ENCODE data around the gene IMPA2. TPM values are rescaled to one million over a fixed set of nuclear protein-coding genes. Genes with fewer than 3 reads are reported as not detected.

Gene IMPA2
- total and polyA plus RNA-seq, 2 of the 13 experiments (the other 11 are each of a cell fraction or from before 2014, with no cell fraction given) = 37.8 to 71.8 TPM

DNA sequence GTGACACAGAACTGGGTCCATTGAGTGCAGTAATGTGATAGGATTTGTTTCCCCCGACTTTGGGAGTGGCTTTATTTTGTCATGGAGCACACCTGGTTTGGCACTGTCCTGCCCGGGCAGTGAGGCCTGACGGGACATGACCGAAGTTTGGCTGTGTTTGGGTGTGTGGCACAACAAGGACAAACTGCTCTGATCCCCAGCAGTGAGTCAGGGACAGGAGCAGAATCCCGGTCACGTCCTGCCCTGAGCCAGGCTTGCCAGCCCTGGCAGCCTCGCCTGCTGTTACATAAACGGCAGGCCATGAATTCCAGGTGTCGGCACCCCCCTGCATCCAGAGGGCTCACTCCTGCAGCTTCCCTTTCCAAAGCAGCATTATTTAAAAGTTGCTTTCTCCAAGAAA, 45.7 kb downstream of the IMPA2 start (continued):
- TF ChIP-seq ARNT2 (CRISPR knock-in tag; IDR thresholded peaks at IDR 0.05; ENCODE audit: low read depth) (no peak), HOXA3 (CRISPR knock-in tag; IDR thresholded peaks at IDR 0.05) (0 out of 2 replicates have a peak, but pooled peaks have one; percentile 1), ZBTB38 (CRISPR knock-in tag; IDR thresholded peaks at IDR 0.05) (0 out of 2 replicates have a peak, but pooled peaks have one; percentile 27), POLR2A (IDR thresholded peaks at IDR 0.05; ENCODE audit: insufficient read depth in 1 of 2, low read depth in 2 of 2, low read length in 2 of 2) (no peak), JARID2 (CRISPR knock-in tag; IDR thresholded peaks at IDR 0.05; ENCODE audit: insufficient replicate concordance) (no peak), FOXC1 (CRISPR knock-in tag; IDR thresholded peaks at IDR 0.05; ENCODE audit: borderline replicate concordance) (no peak), ZNF768 (CRISPR knock-in tag; IDR thresholded peaks at IDR 0.05) (0 out of 2 replicates have a peak, but pooled peaks have one; percentile 34), ZNF7 (CRISPR knock-in tag; IDR thresholded peaks at IDR 0.05) (peak; percentile 66), ZNF674 (CRISPR knock-in tag; IDR thresholded peaks at IDR 0.05; ENCODE audit: low read depth) (no peak), SSRP1 (CRISPR knock-in tag; IDR thresholded peaks at IDR 0.05) (no peak), PHF20 (CRISPR knock-in tag; IDR thresholded peaks at IDR 0.05) (no peak)

DNA sequence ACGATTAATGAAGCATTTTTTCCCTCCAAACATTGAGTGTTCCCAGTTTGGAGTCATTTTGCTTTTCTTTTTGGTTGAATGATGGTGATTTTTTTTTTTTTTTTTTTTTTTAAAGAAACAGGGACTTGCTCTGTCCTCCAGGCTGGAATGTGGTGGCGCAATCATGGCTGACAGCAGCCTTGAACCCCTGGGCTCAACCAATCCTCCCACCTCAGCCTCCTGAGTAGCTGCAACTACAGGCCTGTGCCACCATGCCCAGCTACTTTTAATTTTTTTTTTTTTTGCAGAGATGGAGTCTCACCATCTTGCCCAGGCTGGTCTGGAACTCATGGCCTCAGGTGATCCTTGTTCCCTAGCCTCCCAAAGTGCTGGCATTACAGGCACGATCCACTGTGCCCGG, 46.2 kb downstream of the IMPA2 start:
- Histone ChIP-seq H3K4me1 (ENCODE audit: insufficient read depth, low read length) (peaks cover 15% of the 10 kb centered on the region), H3K4me3 (replicated peaks in 1 of 3; ENCODE audit: insufficient read depth in 1 of 3, low read depth in 2 of 3, low read length in 3 of 3) (no peak overlapping the region), H3K9me3 (ENCODE audit: low read length) (no peaks in the 10 kb centered on the region), H3K36me3 (replicated peaks in 1 of 2; ENCODE audit: control insufficient read depth in 1 of 2, insufficient read depth in 2 of 2, low read length in 2 of 2) (peaks cover 5 to 35% of the 10 kb centered on the region in 2 experiments; a peak in 4 of 5 replicates), H3K4me2 (ENCODE audit: low read depth, low read length) (no peak overlapping the region), H2AFZ (ENCODE audit: low read length) (no peak overlapping the region), H3K9ac (ENCODE audit: insufficient read depth, low read depth, low read length) (no peak overlapping the region), H3K79me2 (ENCODE audit: insufficient read depth, low read length) (no peaks in the 10 kb centered on the region), H4K20me1 (ENCODE audit: insufficient read depth, low read length) (no peaks in the 10 kb centered on the region), H3K27ac (ENCODE audit: extremely low read length, insufficient read depth, low read length) (no peak overlapping the region), H3K27me3 (ENCODE audit: control insufficient read depth in 1 of 2, insufficient read depth in 2 of 2, low read length in 2 of 2) (no peaks in the 10 kb centered on the region; a peak in 1 of 5 replicates)
- ATAC-seq (no peak; the same call in 2 of the 3 replicates), DNase-seq (ENCODE audit: low spot score) (no peak), FAIRE-seq (no peak)
- 97% methylated on average over 4 of the region's 4 CpGs for WGBS (ENCODE audit: low lambda C conversion rate)
- no TSS peak for BruUV-seq (replicated peaks)
- CTCF ChIA-PET (ENCODE audit: low intra/inter-chr PET ratio, low total read pairs) = no interaction called here
- in situ Hi-C loops (cut with HindIII; ENCODE audit: extremely low pct_ligation_motif_present, low pct_unique_long_range_greater_than_20kb) = no loop called here
- TF ChIP-seq, protein P1, sequence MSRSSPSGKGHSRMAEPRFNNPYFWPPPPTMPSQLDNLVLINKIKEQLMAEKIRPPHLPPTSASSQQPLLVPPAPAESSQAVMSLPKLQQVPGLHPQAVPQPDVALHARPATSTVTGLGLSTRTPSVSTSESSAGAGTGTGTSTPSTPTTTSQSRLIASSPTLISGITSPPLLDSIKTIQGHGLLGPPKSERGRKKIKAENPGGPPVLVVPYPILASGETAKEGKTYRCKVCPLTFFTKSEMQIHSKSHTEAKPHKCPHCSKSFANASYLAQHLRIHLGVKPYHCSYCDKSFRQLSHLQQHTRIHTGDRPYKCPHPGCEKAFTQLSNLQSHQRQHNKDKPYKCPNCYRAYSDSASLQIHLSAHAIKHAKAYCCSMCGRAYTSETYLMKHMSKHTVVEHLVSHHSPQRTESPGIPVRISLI (CRISPR knock-in tag; IDR thresholded peaks at IDR 0.05; ENCODE audit: borderline replicate concordance) = peak; percentile 69; the same call in 1 of the 2 replicates
- TF ChIP-seq HOXA3 (CRISPR knock-in tag; IDR thresholded peaks at IDR 0.05) (0 out of 2 replicates have a peak, but pooled peaks have one; percentile 21), TEAD3 (CRISPR knock-in tag; optimal IDR thresholded peaks at IDR 0.05; ENCODE audit: borderline replicate concordance) (peak; percentile 23), CEBPG (CRISPR knock-in tag; IDR thresholded peaks at IDR 0.05) (peak; percentile 59; the same call in 1 of the 2 replicates), KDM3A (CRISPR knock-in tag; IDR thresholded peaks at IDR 0.05; ENCODE audit: low read depth) (no peak), CEBPB (IDR thresholded peaks at IDR 0.05; ENCODE audit: borderline replicate concordance, low read depth, low read length) (peak; percentile 50; the same call in 1 of the 2 replicates)
- TF ChIP-seq, protein P2, sequence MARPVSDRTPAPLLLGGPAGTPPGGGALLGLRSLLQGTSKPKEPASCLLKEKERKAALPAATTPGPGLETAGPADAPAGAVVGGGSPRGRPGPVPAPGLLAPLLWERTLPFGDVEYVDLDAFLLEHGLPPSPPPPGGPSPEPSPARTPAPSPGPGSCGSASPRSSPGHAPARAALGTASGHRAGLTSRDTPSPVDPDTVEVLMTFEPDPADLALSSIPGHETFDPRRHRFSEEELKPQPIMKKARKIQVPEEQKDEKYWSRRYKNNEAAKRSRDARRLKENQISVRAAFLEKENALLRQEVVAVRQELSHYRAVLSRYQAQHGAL (CRISPR knock-in tag; IDR thresholded peaks at IDR 0.05; ENCODE audit: not compliant biosample characterization) = no peak
- TF ChIP-seq, protein P3, sequence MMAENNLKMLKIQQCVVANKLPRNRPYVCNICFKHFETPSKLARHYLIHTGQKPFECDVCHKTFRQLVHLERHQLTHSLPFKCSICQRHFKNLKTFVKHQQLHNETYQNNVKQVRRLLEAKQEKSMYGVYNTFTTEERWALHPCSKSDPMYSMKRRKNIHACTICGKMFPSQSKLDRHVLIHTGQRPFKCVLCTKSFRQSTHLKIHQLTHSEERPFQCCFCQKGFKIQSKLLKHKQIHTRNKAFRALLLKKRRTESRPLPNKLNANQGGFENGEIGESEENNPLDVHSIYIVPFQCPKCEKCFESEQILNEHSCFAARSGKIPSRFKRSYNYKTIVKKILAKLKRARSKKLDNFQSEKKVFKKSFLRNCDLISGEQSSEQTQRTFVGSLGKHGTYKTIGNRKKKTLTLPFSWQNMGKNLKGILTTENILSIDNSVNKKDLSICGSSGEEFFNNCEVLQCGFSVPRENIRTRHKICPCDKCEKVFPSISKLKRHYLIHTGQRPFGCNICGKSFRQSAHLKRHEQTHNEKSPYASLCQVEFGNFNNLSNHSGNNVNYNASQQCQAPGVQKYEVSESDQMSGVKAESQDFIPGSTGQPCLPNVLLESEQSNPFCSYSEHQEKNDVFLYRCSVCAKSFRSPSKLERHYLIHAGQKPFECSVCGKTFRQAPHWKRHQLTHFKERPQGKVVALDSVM (CRISPR knock-in tag; IDR thresholded peaks at IDR 0.05) = peak; percentile 87
- intact Hi-C loops (cut with micrococcal nuclease; ENCODE audit: unreplicated experiment) = no loop called here
- POLR2A ChIA-PET = interaction anchor here (0.7 to 0.8 kb wide), 2 partner anchors 19 to 46 kb away, joined by 3 read pairs; no protein-coding TSS in a partner anchor

Measured in HepG2 (cell line).